DMS 273 (cell line): ENCODE data around the gene KRT6A.

Source experiments
- DNase-seq: peaks from one replicate; lab custom pipeline; 2025; ENCODE audit not compliant: unreplicated experiment; lab: John Stamatoyannopoulos, UW

The KRT6A gene

GRCh38 chr12:52524898-52525591 lies 32.0 kb upstream of the KRT6A start:
- DNase-seq: no peak

- DNase-seq: no peak
Measured at GRCh38 chr12:52524241-52524897, 31.3 kb upstream of the KRT6A start.

GRCh38 chr12:52523824-52524223 lies 30.8 kb upstream of the KRT6A start:
- no peak for DNase-seq

- no peak for DNase-seq
Measured at GRCh38 chr12:52522346-52523011, 29.4 kb upstream of the KRT6A start.

- no peak for DNase-seq
Measured at GRCh38 chr12:52521568-52522266, 28.7 kb upstream of the KRT6A start.

GRCh38 chr12:52521175-52521567 lies 28.1 kb upstream of the KRT6A start:
- DNase-seq: peak; percentile 68

- no peak for DNase-seq
Measured at GRCh38 chr12:52519826-52520662, 27.0 kb upstream of the KRT6A start, which contains the start of gene KRT5. TSS of gene KRT5 (minus strand) at chr12:52520394. CDS start at chr12:52520296, 98 bp downstream.

- no peak for DNase-seq
Measured at GRCh38 chr12:52519387-52519703, 26.3 kb upstream of the KRT6A start.

GRCh38 chr12:52518574-52519386 lies 25.7 kb upstream of the KRT6A start:
- DNase-seq: no peak

- no peak for DNase-seq
Measured at GRCh38 chr12:52517888-52518287, 24.8 kb upstream of the KRT6A start.

- DNase-seq: no peak
Measured at GRCh38 chr12:52517005-52517835, 24.2 kb upstream of the KRT6A start.

- DNase-seq: no peak
Measured at GRCh38 chr12:52515927-52516831, 23.1 kb upstream of the KRT6A start.

- DNase-seq: no peak
Measured at GRCh38 chr12:52515319-52515646, 22.2 kb upstream of the KRT6A start.

GRCh38 chr12:52514471-52515318 lies 21.6 kb upstream of the KRT6A start:
- DNase-seq: no peak

GRCh38 chr12:52513736-52514135 lies 20.7 kb upstream of the KRT6A start:
- DNase-seq: no peak

- no peak for DNase-seq
Measured at GRCh38 chr12:52508211-52508610, 15.2 kb upstream of the KRT6A start.
